Lower leg skin (tissue), 4 donors: ENCODE measurements around the gene PTGFRN. TPM values are rescaled to one million over a fixed set of nuclear protein-coding genes. Genes with fewer than 3 reads are reported as not detected.

Experiments used
- DNase-seq, 2 donors: peaks; one replicate each; pipeline ENCODE4 v3.0.0-alpha.2; 2019; ENCODE audit warnings: low spot score in 2 of 2
- H3K4me3 ChIP-seq: fragments of 200-600 bp; sonication (generic); 2 replicates; pipeline ENCODE4 v1.5.1; 2017; ENCODE audit warnings: mild to moderate bottlenecking, low read depth; ENCODE audit not compliant: poor library complexity, severe bottlenecking
- POLR2A ChIP-seq, 2 donors: fragments of 450-650 bp; IDR thresholded peaks; one replicate each; pipeline ENCODE4 v1.6.1; 2016 to 2017; ENCODE audit warnings: antibody characterized with exemption in 2 of 2, mild to moderate bottlenecking in 1 of 2, moderate library complexity in 1 of 2
- WGBS, 2 donors: methylation state at CpG; one replicate each; pipeline ENCODE4 v1.1.5; 2018; 5-methylcytosine and 5-hydroxymethylcytosine counted together
- intact Hi-C: fragments of 100-400 bp; cut with DNase I; formaldehyde crosslinking; loops from one replicate; pipeline ENCODE4 v1.15.0; 2023; ENCODE audit warnings: low total_unique reads
- total RNA-seq, 4 donors: library from RNA; depleted of rRNA; stranded (reverse); fragments of >200 nt; gene quantifications; one replicate each; pipeline ENCODE4 v1.1.0, GENCODE V29; 2016
- TF ChIP-seq, protein P1 (sequence below), 3 donors: fragments of 450-650 bp; IDR thresholded peaks; one replicate each; pipeline ENCODE4 v1.5.1; 2016; ENCODE audit warnings: antibody characterized with exemption in 3 of 3, mild to moderate bottlenecking in 3 of 3, moderate library complexity in 2 of 3

PTGFRN gene
- total RNA-seq, 4 donors from 2014 or later, result 58.0 to 92.4 (median 84.5) TPM

- 23 to 36% methylated on average over 2 of the region's 2 CpGs for WGBS, 2 donors
- no peak for TF ChIP-seq POLR2A (IDR thresholded peaks at IDR 0.05)
- TF ChIP-seq, protein P1, sequence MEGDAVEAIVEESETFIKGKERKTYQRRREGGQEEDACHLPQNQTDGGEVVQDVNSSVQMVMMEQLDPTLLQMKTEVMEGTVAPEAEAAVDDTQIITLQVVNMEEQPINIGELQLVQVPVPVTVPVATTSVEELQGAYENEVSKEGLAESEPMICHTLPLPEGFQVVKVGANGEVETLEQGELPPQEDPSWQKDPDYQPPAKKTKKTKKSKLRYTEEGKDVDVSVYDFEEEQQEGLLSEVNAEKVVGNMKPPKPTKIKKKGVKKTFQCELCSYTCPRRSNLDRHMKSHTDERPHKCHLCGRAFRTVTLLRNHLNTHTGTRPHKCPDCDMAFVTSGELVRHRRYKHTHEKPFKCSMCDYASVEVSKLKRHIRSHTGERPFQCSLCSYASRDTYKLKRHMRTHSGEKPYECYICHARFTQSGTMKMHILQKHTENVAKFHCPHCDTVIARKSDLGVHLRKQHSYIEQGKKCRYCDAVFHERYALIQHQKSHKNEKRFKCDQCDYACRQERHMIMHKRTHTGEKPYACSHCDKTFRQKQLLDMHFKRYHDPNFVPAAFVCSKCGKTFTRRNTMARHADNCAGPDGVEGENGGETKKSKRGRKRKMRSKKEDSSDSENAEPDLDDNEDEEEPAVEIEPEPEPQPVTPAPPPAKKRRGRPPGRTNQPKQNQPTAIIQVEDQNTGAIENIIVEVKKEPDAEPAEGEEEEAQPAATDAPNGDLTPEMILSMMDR (IDR thresholded peaks at IDR 0.05), result no peak
- H3K4me3 ChIP-seq, result no peak overlapping the region
- DNase-seq, result no peak
- intact Hi-C loops, result no loop called here
These were observed 32.4 kb upstream of the PTGFRN start for GRCh38 chr1:116877141-116877818.

DNA sequence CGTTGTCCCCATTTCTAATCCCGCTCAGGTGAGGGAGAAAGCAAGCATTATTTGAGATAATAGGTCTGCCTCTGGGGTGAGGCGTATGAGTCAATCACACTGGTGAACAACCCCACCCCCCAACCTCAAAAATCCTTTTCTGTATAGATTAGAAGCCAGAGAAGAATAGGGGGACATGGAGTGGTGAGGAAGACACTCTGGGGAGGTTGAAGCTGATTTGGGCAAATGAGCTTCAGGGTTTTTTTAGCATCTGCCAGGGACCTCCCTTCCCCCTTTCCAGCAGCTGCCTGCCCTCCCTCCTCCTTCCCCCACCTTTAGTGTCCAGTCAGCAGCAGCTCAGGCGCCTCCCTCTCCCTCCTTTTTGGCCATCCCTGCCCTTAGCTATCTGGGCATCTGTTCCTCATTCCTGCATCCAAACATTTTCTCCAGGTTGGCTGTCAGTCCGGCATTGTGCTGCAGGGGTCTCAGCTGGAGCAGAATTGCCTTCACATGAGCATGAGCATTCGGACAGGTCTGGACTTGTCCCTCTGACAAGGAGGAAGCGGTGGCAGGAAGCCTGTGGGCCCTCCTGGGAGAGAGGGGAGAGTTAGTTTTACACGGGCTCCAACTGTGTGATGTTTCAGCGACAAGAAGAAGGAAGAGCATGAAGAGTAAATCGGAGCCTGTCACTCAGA lies 30.8 kb upstream of the PTGFRN start:
- intact Hi-C loops, result no loop called here
- DNase-seq, result peak in 1 of 2 donors; percentile 15
- TF ChIP-seq POLR2A (IDR thresholded peaks at IDR 0.05), result no peak
- TF ChIP-seq, protein P1 (IDR thresholded peaks at IDR 0.05), result no peak
- WGBS, 2 donors, result 24 to 28% methylated on average over 10 of the region's 10 CpGs
- H3K4me3 ChIP-seq, result no peak overlapping the region

GRCh38 chr1:116879478-116880133 lies 30.1 kb upstream of the PTGFRN start:
- DNase-seq, result no peak
- 81 to 86% methylated on average over 10 of the region's 10 CpGs for WGBS, 2 donors
- H3K4me3 ChIP-seq, result no peak overlapping the region
- intact Hi-C loops, result no loop called here
- TF ChIP-seq, protein P1 (IDR thresholded peaks at IDR 0.05), result no peak
- TF ChIP-seq POLR2A (IDR thresholded peaks at IDR 0.05), result no peak

DNA sequence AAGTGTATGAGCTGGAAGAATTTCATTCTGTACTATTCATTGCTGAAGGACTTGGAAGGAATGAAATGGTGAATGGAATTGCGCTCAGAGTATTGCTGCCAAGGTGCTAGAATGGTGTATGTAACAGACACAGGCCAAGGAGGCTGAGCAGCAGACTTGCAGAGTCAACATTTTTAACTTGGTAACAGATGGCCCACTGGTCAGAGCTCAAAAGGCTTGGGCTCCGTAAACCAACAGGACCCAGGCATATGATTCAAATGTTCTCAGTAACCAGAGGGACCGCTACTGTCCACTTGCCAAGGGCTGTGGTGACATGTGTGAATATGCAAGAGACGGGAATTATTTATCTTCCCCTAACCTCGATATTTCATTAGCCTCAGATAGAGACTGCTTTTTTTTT lies 28.8 kb upstream of the PTGFRN start:
- 62 to 75% methylated on average over 5 of the region's 5 CpGs for WGBS, 2 donors

DNA sequence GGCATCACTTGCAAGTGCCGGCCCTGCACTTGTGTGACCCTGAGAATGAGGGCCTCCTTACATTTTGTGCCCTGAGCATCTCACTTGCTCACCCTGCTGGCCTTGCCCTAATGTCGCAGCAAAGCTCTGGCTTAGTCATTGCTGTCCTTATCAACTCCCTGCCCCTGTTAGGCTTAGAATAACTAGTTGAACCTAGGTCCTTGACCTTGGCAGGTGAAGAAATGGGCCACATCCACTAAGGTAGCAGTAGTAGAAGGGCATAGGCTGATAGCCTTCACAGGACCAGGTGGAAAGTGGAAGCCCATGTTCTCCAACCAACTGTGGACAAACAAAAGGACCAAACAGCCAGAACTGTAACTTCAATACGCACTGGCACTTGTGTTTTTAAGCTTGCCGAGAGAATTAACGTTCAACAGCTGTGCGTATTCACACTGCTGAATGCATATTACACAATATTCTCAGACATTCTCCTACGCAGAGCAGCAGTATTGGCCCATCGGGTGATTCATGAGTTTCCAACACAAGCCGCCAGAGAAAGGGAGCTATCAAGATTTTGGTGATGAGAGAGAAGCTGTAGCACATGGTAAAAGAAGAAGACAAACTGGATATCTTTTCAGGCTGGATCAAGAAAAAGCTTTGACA lies 27.7 kb upstream of the PTGFRN start:
- no peak overlapping the region for H3K4me3 ChIP-seq
- DNase-seq, result peak in 1 of 2 donors; percentile 80
- intact Hi-C loops, result no loop called here
- 42 to 47% methylated on average over 9 of the region's 9 CpGs for WGBS, 2 donors
- TF ChIP-seq, protein P1 (IDR thresholded peaks at IDR 0.05), result no peak
- TF ChIP-seq POLR2A (IDR thresholded peaks at IDR 0.05), result no peak

More for the DNA sequence above, 28.8 kb upstream of the PTGFRN start:
- intact Hi-C loops, result no loop called here
- no peak for DNase-seq
- no peak overlapping the region for H3K4me3 ChIP-seq
- TF ChIP-seq, protein P1 (IDR thresholded peaks at IDR 0.05), result no peak
- no peak for TF ChIP-seq POLR2A (IDR thresholded peaks at IDR 0.05)
